Hematopoietic multipotent progenitor cell treated with erythropoietin and hydrocortisone succinate and interleukin-3 and kit ligand, for 8 days (in vitro differentiated cells): ENCODE results near the gene IL12RB1.
A peak's percentile ranks its signal among the peaks of the same experiment; 100 is the strongest.
"Not testable (repeated sequence)": the region's sequence is repeated elsewhere in the genome, so short reads cannot be mapped to it uniquely, and the experiment has no call there.

Experiments used
- DNase-seq: peaks from one replicate; pipeline ENCODE4 v3.0.0-alpha.2; 2015

IL12RB1 gene

DNA sequence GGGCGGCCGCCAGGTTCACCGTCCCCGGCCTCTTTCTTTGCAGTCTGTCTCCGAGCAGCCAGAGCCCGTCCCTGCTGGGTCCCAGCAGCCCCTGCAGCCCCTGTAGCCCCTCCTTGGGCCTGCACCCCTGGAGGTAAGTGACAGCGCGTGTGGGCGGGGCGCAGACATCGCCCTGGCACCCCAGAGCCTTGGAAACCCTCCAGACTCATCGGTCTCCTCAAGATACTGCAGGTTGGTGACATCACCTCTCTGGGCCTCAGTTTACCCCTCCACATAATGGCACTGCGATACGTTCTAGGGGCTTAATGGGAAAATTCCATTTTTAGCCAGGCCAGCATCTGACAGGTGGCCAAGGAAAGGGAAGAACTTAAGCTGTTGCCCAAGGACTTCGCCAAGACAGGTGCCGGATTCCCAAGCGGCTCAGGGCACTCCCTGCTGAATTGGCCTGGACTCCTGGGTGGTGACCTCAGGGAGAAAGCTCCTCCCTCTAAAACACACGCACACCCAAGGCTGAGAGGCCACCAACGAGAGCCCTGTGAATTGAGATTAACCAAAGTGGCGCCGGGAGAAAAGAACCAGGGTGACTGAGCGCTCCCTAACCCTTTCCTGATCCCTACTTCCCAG, 24.0 kb upstream of the IL12RB1 start:
- DNase-seq, result no peak

DNA sequence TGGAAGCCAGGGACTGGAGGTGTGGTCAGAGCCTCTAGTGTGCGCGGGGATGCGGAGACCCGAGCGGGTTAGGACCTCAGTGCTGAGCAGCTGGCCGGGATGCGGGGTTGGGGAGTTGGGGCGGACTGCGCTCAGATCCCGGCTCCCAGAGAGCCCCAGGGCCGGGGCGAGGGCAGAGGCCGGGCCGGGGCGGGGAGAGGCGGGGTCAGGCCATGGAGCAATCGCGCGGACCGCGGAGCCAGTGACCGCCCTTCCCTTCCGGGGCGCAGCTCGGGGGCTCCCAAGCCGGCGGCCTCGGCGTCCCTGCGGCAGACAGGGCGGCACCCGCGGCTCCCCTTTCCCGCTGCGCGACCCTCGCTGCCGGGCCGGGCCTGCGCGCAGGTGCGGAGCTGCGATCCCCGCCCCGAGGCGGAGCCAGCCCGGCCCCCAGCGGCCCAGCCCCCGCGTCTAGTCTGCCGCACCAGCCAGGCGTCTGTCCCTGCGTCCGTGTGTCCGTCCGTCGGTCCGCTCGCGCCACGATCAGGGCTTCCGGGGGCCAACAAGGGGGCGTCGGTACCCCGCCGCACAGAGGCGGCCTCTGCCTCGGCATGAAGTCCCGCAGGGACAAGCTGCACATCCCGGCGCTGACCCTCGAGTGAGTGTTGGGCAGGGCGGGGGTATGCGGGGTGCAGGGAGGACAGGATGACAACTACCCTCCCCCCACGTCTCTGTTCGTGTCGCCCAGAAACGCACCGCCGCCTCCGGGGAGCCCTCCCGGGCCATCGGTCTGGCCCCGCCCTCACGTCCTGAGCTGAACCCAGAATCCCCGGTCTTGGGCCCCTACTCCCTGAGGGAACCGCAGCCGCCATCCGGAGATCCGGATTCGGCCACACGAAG, 23.2 kb upstream of the IL12RB1 start:
- DNase-seq, result no peak

DNA sequence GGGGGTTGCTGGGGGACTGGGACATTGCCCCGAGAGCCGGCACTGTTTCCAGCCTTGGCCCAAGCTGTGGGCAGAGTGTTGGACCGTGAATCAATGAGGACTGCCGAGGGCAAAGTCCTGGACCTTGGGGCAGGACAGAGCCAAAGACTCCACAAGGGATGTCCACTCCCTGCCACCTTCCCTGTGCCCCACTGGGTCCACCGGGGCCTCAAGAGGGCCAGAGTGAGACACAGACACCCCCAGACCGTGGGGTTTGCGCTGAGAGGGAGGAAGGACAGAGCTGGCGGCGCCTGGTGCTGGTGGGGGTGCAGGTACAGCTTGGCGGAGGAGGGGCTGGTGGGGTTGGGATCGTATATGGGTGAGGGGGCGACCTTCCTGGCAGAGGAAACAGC, 22.6 kb upstream of the IL12RB1 start:
- no peak for DNase-seq

DNA sequence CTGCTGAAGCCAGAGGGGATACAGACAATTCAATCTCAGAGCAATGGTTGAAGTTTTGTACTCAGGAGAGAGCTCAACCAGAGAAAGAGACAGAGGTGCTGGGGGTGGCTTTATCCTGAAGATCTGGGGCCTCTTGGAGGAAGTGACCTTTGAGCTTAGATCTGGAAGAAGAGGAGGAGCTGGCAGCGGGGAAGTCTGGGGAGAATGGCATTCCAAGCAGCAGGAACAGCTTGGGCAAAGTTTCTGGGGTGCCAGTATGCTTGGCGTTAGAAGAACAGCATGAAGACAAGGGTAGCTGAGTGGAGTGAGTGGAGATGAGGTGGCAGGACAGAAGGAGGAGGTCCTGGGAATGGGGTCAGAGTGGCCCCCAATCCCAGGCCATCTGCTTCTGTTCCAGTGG, 22.2 kb upstream of the IL12RB1 start:
- DNase-seq, result no peak

DNA sequence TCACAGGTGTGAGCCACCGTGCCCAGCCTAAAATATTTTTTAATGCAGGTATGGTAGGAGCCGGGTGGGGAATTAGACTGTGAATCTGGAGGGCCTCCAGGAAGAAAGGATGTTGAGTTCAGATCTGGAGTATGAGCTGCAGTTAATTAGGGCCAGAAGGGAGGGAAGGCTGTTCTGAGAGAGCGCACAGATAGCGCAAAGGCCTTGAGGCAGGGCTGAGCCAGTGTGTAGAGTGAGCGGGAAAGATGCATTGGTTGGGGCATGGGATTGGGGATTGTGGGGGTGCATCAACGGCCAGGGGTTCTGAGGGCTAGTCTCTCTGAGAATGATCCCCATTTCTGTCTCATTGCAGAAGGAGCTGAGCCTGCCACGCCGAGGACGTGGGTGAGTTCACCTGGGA, 20.5 kb upstream of the IL12RB1 start:
- DNase-seq, result no peak

DNA sequence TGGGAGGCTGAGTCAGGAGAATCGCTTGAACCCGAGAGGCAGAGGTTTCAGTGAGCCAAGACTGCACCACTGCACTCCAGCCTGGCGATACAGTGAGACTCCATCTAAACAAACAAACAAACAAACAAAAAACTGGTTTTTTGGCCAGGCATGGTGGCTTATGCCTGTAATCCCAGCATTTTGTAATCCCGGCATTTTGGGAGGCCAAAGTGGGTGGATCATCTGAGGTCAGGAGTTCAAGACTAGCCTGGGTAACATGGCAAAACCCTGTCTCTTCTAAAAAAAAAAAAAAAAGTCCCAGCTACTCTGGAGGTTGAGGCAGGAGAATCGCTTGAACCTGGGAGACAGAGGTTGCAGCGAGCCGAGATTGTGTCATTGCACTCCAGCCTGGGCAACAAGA, 18.5 kb upstream of the IL12RB1 start:
- not testable (repeated sequence) for DNase-seq

DNA sequence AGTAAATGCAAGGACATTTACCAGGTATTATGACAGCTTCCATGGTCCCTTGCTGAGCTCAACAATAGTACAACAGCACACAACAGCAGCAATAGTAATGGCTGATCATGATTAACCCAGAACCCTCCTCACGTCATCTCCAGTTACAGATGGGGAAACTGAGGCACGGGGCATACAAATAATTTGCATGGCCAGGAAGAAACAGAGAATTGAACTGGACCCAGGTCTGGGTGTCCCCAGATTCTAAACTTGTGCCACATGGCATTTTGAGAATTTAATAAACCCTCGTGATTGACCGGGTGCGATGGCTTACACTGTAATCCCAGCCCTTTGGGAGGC, 18.0 kb upstream of the IL12RB1 start:
- no peak for DNase-seq

DNA sequence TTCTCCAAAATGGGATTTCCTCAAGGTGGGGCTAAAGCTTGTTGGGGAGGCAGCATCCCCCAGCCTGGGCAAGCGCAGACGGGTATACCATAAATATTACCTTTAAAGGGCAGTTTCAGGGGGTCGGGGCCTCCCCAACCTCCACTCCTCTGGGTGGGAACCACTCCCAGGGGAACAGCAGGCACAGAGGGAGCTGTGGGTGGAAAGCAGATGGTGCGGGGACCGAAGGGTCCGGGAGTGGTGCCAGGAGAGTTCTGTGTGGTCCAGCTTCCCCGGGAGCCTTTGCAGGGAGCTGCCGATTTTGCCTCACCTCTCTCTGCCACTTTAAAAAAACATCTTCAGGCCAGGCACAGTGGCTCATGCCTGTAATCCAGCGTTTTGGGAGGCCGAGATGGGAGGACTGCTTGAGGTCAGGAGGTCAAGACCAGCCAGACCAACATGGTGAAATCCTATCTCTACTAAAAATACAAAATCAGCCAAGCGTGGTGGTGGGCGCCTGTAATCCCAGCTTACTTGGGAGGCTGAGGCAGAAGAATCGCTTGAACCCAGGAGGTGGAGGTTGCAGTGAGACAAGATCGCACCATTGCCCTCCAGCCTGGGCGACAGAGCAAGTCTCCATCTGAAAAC, 16.3 kb upstream of the IL12RB1 start:
- no peak for DNase-seq

DNA sequence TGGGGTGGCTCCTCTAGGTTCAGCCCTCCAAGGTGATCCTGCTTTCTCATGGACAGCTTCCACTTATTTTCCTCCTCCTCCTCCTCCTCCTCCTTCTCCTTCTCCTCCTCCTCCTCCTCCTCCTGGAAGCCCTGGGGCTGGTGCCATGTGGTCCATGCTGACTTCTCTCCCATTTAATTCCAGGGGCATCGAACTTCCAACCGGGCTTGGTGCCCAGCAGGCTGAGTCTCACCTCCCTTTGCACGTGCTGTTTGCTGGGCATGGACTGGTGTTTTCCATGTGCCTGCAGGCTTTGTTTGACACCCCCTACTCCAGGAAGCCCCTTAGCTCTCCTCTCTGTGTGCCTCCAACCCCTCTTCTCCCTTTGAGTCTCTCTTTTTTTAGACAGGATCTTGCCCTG, 14.5 kb upstream of the IL12RB1 start:
- DNase-seq, result no peak

DNA sequence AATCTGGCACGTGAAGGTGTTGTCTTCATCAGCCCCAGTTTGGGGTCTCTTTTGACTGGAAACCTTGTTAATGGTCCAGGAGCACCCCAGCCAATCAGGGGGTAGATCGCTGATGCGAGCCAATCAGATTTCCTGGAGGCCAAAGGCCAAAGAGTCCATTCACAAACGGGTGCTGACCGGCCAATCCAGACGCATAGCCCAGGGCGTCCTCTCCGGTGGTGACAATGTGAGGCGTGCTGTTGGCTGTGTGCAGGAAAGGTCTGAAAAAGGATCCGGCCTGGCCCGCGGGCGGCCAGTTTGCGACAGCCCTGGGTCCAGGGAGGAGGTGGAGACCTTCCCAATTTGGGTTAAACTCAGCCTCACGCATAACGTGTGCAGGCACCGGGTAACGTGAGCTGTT, 14.0 kb upstream of the IL12RB1 start:
- DNase-seq, result no peak

DNA sequence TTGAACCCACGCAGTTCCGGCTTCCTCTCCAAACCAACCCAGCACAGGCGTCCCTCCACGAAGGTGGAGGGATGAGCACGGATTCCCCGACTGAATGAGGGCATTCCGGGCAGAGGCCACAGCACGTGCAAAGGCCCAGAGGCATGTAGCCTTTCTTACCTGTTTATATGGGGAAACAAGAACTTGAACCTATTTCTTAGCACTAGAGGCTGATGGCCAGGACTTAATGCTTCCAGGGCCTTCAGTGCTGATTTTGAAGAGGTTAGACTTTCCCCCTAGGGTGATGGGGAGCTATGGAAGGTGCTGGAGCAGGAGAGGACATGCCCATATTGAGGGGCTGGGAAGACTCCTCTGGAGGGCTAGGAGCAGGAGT, 12.9 kb upstream of the IL12RB1 start:
- no peak for DNase-seq

DNA sequence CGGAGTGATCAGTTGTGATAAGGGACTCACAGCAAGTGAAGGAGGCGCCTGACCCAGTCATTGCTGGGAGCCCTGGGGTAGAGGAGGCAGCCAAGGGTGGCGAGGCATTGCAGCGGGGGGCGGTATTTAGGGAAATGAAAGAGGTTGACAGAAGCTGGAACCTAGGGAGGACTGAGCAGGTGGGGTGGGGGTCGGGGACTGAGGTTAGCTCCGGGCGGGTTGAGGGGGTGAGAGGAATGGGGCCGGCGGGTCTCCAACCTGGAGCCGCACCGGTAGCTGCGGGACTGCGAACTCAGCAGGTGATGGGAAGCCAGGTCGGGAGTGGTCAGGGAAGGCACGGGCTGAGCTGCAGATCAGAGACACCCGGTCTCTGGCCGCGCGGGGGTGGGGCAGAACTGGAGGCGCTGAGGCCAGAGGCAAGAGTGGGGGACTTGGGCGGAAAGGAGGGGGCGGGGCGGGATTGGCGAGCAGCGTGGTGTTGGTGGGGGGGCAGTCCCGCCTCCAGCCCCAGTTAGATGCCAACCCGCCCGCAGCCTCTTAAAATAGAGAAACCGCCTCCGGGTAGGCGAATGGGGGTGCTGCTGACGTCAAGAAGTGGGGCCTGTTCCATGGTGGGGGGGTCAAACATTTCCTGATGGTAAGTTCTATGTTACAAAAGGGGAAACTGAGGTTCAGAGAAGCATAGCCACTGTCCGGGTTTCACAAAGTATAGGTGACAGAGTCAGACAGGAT, 12.3 kb upstream of the IL12RB1 start:
- peak; percentile 54 for DNase-seq

DNA sequence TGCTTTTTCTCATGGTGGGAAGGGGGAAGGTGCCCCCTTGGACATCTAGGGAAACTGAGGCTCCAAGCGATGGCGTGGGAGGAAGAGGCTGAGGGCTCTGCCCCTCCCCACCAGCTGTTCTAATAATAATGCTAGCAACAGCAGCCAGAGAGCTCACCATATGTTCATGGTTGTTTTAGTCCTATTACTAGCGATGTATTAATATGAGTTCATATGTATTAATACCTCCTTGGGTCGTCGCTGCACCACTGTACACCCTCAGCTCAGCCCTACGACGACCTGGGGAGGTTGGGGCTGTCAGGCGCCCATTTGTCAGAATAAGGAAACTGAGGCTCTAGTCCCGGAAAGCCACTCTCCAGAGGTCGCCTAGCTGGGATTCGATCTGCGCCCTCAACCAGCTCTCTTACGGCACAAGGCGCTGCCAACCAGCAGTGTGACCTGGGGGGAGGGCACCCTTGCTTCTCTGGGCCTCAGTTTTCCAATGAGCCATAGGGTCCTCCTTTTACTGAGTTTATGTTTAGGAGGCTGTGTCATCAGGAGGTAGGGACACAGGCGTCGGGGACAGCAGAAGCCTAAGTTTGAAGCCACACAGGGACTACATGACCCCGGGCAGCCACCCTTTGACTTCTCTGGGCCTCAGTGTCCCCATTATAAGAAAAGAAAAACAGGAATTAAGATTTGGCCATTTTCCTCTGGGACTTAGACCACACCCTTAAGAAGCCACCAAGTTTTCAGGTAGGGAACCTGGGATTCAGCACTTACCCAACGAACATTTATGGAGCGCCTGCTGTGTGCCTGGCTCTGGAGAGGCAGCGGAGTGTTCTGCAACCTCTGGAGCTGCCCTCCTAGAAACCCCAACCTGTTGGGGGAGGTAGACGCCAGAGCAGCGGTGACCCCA, 11.5 kb upstream of the IL12RB1 start:
- no peak for DNase-seq

DNA sequence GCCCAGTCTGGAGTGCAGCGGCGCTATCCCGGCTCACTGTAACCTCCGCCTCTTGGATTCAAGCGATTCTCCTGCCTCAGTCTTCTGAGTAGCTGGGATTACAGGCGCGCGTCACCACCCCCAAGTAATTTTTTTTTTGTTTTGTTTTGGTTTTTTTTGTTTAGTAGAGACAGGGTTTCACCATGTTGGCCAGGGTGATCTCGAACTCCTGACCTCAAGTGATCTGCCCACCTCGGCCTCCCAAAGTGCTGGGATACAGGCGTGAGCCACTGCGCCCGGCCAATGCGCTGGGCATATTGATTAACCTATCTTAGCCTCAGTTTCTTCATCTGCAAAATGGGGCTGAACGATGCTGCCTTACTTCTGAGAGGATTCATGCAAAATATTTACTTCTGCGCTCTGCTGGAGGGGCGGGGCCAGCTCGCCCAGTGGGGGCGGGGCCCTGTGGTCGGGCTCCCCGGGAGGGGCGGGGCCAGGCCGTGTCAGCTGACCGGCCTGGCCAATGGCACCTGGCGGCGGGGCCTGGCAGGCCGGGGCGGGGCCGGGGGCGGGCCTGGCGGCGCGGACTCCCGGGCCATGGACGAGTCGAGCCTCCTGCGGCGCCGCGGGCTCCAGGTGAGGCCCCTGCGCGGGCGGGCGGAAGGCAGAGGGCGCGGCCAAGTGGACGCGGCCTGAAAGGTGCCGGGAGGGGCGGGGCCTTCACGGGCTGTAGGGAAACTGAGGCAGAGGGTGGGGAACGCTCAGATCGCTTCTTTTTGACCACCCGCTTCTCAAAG, 10.7 kb upstream of the IL12RB1 start, which contains the start of gene MAST3:
Gene MAST3 (plus strand): TSS at position 562 of the 776 bp plus-strand sequence. CDS start 15 bp downstream, at position 577.
- DNase-seq, result peak; percentile 88

DNA sequence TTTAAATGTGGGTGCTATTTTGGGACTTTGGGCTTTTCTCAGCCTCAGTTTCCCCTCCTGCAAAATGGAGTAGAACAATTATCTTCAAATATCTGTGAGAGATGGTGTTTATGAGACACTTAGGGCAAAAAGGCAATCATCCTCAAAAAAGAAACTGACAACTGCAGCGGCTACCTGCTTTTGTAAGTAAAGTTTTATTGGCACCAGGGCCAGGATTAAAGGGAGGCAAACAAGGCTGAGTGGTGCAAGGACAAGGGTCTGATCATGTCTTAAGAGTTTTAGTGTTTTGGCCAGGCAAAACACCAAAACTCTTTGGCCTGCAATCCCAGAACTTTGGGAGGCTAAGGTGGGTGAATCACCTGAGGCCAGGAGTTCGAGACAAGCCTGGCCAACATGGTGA, 9.5 kb upstream of the IL12RB1 start:
- DNase-seq, result no peak

DNA sequence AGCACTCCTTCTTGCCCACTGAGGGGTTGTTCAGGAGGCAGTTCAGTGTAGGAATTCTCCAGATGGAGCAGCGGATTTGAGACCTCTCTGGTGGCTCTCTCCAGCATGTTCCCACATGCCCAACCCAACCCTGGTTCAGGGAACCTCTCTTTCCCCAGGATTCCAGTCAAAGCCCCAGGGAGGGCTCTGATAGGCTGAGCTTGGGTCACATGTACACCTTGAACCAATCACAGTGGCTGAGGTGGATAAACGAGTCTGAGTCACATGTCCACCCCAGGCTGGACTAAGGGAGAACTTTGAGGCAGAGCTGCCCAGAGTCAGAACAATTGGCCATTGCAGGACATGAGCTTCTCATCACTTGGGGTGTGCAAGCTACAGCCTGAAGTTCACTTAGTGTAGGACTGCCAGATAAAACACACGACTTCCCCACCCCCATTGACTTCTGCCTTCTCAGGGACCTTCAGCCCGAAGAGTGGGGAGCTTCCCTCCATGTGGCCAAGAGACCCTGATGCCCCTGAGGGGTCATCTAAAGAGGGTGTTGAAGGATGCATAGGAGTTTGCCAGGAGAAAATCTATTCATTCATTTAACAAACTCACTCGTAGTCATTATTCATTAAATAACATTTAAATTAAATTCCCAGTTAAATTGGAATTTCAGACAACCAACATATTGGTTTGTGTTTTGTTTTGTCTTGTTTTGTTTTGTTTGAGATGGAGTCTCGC, 6.9 kb upstream of the IL12RB1 start:
- DNase-seq, result peak; percentile 72

DNA sequence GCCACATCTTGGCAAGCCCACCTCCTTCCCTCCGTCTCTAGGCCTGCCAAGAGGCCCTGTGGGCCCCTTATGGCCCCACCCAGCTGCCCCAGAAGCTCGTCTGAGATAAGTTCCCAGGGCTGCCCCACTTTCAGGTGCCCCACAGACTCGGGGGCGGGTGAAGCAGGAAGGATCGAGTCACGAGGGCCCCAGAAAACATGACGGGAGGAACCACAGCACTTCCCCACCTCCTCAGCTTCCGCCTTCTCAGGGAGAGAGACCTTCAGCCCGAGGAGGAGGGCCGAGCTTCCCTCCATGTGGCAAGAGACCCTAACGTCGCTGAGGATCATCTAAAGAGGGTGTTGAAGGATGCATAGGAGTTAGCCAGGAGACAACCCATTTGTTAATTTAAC, 4.5 kb upstream of the IL12RB1 start:
- DNase-seq, result peak; percentile 94

DNA sequence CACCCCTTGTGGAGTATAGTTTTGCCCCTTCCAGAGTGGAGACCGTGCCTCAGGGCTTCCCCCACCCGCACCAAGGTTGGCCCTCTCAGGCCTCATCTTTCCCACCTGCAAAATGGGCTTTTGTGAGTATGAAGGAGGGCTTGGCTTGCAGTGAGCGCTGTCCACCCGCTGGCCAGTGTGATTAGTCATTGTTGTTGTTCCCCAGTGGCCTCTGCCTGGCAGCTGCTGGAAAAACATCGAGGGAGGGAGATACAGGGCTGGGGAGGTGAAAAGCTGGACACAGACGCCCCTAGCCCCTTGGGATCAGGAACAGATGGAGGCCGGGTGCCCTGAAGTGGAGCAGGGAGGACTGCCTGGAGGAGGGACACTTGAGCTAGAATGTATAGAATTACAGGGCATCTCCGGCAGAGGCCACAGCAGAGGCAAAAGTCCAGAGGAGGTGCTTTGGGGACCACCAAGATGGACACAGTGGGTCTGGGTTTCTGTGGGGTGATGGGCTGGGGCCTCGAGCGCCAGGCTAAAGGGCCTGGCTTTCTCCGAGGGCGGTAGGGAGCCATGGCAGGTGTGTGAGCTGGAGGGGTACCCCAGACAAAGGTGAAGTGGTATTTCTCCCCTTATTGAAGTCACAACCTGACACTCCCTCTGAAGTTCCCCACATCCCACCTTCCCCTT, 3.9 kb upstream of the IL12RB1 start:
- peak; percentile 32 for DNase-seq

DNA sequence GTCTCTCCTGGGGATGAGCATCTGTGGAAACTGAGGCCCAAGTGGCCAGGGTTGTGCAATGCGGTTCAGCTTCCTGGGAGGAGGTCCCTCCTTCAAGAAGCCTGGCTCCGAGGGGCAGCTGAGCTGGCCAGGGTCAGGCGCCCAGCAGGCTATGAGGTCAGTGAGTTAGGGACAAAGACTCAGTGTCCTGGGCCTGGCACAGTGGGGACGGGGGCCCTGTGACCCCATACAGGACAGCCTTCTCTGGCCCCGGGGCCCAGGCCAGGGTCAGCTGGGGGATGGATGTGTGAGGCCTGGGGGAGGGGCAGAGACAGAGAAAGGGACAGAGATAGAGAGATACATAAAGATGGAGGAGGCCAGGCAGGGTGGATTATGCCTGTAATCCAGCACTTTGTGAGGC, 3.0 kb upstream of the IL12RB1 start:
- DNase-seq, result no peak

DNA sequence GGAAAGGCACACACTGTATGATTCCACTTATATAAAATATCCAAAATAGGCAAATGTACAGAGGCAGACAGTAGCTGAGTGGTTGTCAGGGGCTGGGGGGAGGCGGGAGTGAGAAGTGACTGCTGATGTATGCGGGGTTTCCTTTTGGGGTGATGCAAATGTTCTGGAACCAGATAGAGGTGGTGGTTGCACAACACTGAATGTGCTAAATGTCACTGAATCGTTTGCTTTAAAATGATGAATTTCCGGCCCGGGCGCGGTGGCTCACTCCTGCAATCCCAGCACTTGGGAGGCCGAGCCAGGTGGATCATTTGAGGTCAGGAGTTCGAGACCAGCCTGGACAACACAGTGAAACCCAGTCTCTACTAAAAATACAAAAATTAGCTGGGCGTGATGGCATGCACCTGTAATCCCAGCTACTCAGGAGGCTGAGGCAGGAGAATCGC, 2.4 kb upstream of the IL12RB1 start:
- DNase-seq, result peak; percentile 36
